Activated CD4-positive, alpha-beta T cell treated with anti-CD3 and anti-CD28 coated beads, Interleukin-2, Interleukin-6, amounts not matched to agents 100 ng/mL and 50 ng/mL, durations not matched to agents 16 hours and 8 hours (primary cell): Measurements from ENCODE around the gene FSTL5.

ENCODE experiments used
- DNase-seq: peaks from one replicate; pipeline ENCODE4 v3.0.0-alpha.2; 2020

Gene FSTL5

DNA sequence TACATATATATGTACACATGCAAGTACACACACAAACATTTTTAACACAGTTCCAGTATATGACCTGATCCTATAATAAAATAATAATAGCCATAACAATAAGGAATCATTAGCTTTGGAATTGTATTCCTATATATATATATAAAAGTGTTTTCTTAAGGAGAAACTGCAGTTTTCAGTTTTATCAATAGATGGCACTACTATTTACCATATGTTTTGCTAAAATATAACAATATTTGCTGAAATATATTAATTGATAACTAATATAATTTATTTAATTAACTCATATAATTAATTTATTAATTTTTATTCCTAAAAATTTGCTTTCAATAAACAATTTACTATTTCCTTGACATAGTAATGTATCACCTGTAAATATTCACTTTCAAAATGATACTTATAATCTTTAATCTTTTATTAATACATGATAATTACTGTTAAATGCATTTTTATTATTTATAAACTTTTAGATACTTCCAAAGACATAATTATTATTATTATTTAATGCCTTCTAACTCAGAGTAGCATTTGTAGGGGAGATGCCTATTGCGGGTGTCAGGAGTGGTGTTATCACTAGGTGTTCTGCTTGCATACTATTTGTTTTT lies 599.5 kb downstream of the FSTL5 start:
- DNase-seq = no peak

DNA sequence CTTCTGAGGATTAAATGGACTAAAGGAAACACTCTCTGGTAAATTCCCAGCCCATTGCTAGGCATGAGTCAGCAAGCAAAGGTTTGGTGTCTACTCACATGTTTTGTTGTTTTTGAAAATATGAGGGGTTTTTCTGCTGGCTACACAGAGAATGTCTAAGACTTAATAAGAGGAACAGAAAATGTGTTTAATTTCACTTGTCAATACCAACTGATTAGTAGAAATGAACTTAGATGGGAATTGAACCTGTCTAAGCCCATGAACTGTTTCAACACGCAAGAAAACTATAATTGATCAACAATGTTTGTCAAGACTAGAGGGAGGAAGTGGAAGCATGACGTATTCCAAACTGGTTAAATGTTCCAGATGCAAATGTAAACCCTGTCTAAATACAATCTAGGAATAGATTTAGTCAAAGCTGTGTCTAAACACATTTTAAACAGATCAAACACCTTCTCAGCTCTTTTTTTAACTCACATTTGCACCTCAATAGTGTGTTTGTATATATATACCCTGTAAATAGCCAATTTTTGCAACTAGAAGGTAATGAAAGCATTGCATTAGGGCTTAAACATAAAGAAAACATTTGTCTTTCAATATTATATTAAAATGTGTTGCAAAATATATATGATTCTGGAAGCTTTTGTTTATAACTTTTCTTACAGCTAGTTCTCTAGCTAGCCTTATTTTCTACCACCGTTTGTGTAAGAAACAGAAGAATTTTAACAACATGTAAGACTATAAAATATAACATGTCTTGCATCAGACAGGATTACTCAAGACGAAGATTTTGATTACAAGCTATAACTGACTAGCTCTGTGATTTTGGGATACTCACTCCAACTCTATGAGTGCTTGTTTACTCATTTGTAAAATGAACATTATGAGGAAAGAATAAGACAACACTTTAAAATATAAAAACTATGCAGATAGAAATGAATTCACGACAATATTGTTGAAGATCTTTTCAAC lies 607.8 kb downstream of the FSTL5 start:
- no peak for DNase-seq

DNA sequence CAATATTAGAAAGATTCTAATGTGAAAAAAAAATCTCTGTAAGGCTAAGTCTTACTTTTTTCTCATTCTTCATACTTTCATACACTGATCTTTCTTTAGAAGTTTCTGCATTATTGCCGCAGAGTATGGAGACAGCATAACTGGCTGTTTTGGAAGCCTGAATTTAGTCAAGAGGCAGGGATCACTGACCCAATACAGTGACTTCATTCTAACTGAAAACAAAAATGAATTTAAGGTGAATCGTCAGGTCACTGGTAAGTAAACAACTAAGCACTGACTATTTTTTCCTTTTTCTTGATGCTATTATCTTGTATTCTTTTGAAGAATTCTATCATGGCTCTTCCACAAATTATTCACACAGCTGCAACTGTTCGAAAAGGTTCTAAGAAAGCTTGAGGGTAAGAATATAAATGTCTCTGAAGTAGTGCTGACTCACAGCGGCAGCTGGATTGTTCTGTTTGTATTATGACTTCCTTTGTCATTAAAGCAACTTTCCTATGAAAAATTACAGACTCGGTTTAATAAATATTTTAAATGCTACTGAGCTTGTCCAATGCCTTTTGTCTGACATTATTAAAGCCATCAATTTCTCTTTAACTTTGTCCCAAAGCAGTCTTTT lies 609.3 kb downstream of the FSTL5 start:
- DNase-seq = no peak

DNA sequence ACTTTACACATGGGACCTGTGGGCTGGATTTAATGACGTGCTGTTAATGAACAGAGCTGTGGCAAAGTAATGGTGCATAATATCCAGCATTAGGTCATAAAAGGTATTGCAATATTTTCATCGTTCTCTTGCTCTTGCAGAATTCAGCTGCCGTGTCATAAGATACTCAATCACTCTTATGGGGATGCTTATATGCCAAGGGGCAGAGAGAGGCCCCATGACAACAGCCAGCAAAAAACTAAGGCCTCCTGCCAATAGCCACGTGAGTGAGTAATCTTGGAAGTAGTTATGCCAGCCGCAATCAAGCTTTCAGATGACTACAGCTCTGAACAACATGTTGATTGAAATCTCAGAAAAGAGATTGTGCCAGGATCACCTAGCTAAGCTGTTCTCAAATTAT lies 616.9 kb downstream of the FSTL5 start:
- DNase-seq = no peak

DNA sequence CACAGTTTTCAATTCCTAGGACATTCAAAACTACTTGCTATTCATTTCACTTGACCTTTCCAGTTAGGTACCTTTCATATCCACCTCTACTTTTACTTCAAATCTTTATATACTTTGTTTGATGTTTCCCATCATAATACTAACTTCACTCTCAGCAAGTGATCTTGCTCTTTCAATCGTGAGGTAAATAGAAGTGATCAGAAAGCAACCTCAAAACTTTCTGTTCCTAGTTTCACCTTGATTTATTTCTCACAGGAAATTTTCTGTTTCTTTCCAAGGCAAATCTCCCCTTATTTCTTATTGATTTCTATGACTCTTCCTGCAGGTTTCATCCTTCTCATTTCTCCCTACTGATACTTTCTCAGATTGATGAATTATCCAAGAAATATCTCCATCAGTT lies 623.5 kb downstream of the FSTL5 start:
- no peak for DNase-seq

DNA sequence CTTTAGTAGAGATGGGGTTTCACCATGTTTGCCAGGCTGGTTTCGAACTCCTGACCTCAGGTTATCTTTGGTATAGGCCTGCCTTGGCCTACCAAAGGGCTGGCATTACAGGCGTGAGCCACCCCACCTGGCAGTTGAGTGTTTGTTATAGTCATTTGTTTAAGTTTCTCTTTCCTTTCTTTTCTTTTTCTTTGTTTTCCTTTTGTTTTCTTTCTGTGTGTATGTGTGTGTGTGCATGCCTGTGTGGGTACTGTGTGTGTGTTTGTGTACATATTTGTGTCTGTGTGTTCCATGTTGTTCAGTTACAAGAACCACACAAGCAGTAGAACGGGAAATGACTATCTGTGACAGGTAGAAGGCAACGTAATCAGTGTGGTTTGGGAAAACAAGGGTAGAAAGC lies 624.9 kb downstream of the FSTL5 start:
- DNase-seq = no peak

DNA sequence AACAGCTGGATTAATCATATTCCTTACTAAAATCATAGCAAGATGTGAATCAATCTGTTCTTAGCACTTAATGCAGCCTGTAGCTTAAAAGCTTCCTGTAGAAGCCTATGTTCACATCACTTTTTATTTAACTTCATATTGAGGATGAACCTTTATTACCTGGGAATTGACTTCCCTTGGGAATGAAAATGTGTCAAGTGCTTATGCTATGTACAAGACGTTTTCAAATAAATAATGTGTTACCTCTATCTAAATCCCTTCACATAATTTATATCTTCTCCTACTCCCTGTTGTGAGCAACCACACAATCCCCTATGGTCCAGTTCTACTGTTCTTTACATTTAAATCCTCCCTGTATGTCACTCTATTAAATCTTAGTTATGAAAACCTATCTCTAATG lies 633.1 kb downstream of the FSTL5 start:
- no peak for DNase-seq

DNA sequence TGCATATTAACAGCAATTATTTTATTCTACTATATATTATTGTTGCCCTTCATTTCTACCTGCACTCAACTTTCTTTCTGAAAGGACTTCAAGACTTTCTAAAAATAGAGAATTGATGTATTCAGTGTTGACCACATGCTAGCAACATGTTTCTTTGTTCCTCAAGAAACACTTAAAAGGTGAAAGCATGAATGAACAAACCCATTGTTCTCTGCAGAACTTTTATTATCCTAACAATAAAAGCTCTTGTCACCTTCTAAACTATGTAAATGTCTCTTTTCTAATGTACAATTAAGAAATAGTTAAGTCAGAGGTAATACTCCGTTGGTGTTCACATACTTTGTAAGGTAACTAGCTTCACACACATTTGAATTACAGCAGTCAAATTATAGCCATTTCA lies 638.7 kb downstream of the FSTL5 start:
- no peak for DNase-seq

DNA sequence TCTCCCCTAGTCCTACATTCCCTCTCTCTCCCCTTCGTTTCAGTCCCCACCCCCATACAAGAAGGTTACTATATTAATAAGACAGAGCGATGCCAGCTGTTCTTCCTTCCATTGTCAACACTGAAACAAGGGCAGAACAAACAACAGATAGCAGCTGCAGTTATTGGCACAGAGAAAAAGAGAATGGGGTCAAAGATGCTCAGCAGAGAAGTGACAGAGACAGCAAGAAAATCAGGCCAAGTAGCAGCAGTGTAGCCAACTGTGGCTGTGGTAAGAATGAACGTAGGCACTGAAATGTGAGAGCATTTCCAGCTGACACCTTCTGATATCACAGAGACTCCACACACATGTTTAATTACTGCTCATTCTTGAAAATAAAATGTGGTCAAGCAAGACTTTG lies 641.8 kb downstream of the FSTL5 start:
- DNase-seq = no peak

DNA sequence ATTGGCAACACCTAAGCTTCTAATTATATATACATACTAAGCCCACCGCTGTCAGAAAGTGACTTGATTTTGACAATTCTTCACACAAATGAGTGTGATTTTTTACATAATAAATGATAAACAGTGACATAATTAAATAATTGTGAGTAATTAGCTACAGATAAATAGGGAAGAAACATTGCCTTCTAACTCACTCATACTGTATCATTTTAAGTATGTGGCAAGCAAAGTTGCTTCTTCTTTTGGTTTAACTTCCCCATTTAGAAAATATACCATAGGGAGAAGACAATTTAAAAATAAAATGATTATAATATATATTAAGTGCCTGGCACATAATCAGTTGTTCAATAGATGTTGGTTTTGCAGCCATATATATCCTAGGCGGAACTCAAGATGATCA lies 644.2 kb downstream of the FSTL5 start:
- no peak for DNase-seq

DNA sequence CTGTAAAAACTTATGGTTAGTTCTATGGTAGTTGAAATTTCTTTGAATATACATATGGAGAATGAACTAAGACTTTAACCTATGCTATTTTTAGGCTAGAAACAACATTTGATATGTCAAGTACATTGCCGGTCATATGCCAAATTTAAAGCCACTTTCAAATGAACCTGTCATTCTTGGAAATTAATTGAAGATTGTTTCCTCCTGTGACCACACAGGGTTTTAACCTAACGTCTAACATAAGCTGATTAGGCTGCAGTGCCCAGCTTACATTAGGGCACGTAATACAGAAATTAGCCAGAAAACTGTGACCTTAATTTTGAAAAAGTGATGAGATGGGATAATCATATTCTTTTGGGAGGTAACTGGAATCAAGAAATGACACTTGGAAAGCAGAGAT lies 645.9 kb downstream of the FSTL5 start:
- no peak for DNase-seq

DNA sequence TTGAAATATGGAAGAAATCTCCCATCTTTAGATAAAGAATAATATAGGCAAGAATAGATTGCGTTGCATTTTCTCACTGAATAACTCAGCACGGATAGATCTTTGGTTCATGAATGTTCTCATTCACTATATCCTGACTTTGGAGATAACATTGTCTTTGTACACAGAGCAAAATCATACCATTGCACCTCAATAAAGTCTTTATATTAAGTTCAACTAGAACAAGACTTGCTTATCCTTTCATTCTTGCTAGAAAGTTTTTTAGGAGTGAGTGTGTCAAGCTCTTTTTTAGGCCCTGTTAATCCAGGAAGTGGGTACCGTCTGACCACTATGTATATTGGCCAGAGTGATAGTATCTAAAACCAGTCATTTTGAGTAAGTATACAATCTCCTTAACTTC lies 658.7 kb downstream of the FSTL5 start:
- DNase-seq = no peak

DNA sequence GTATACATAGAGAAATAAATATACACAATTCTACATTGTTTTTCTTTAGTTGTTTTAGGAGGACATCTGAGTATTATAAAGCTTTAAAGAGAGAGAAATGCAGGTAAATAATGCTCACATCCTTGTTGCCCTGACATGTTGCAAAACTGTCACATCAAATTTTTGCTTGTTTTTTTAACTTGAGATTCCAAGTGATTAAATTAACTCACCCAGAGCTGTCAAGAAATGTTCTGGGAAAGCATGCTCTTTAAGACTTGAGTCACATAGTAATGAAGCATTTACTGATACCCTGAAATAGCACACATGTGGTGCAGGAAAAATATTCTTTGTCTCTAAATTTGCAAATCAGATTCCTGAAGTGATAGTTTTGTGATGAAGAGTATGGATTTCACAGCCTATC lies 665.6 kb downstream of the FSTL5 start:
- no peak for DNase-seq

DNA sequence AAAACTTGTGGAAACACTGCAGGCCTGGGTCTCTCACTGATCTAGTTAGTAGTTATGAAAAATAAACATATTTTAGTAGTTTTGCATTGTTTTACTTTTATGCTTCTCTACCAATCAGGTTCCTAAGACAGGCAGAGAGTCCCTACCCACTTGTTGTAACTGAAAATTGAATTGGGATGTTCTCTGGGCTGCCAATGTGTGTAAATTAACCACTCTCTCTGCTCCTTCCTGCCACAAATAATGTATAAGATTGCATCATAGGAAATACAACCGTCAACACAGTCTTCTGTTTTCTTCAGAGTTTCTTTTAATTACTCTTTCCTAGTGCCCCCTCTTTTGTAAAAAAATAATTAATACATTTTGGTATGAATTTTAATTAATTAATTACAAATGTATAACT lies 677.3 kb downstream of the FSTL5 start:
- DNase-seq = no peak

DNA sequence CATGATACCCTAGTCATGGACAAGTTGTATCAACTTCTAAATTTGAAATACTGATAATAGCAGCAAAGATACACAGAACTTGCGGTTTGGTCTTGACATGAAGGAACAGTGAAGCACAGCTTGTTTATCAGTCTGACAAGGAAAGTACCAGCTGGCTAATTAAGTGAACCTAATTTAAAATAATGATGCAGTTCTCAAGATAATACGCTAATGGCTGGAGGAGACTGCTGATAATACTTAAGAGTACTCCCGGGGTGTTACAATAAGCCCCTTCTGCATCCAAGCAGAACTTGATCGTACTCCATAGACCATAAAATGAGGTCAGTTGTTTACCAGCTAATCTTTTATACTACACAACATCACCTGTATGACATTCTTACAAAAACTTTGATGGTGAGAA lies 697.5 kb downstream of the FSTL5 start:
- no peak for DNase-seq

DNA sequence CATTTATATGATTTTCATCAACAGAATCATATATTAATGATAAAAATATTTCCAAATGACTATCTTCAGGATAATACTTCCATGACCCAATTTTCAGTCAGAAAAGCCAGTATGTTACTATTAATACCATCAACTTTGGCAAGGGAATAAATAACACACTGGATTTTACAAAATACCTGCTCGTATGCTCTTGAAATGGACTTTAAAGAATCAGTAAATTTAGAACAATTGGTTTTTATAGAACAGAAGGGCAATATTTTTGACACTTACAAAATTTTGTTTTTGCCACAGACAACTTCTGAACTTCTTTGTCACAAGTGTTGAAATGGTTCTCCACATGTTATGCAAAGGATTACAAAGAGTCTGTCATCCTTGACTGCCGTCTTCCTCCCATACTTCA lies 700.4 kb downstream of the FSTL5 start:
- DNase-seq = no peak

DNA sequence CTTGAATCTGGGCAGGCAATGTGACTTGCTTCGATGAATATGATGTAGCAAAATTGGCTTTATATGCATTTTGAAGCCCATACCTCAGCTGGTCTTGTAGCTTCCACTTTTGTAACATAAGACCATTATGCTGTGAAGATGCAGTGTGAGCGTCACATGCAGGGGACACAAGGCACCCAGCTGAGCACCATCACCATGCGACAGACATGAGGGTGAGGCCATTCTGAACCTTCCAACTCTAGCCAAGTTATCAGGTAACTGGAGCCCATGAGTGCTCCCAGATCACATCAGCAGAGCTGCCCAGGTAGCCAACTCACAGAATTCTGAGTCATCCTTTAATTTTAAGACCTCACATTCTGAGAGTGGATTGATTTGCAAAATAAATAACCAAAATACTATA lies 705.9 kb downstream of the FSTL5 start:
- no peak for DNase-seq

DNA sequence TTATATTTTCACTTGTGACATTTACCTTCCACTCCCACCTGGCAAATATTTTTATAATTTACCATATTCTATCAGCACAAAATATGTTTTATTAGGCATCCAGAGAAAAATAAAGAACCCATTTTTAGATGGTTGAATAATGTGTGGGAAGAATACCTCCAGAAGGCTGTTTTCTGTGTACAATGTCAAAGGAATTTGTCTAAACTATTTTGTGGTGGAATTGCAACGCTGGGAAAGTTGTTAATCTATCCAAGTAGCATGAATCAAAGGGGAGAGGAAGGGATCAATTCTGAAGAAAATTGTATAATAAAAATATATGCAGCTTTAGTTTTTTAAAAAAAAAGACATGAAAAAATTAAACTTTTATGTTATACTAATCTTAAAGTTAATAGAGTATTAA lies 706.5 kb downstream of the FSTL5 start:
- no peak for DNase-seq

DNA sequence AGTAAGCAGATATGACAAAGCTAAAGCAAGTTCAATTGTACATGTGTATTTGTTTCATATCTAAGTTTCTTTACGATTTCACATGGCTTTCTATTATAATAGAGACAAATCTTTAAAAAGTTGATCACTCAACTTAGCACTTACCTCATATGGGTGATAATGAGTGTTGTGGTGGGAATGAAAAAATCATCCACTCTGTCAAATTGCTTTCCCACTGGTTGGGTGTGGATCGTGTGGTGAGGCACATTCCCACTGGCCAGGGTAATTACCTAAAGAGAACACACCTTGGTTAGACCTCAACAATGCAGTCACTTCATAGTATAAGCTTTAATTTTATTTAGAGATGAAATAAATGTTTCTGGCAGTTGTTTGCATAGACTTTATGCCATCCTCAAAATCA lies 708.9 kb downstream of the FSTL5 start:
- DNase-seq = no peak

DNA sequence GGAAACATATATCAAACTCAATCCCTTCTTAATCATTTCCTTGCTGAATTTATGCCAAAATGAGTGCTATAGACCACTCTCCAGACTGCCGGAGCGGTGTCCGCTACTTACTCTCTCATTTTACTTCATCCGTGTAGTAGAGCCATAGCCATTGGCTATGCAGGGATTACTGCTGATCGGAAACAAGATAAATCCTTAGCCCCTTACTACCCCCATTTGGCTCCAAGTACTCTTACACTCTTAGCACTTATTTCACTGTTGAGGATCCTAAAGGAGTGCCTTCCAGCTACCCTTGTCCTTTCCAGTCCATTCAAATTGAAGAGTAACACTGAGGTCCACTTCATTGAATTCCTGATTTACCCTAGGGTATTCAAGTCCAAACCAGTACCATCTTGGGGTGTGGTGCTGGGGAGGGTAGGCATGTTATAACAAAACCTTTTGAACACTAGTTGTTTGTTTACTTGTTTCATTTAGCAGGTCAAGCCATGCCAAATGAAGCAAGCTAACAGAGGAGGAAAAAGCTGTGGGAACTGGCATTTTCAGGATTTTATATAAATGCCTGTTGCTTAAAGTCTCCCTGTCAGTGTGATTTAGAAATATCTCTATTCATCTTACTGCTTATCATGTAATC lies 715.1 kb downstream of the FSTL5 start:
- DNase-seq = no peak

DNA sequence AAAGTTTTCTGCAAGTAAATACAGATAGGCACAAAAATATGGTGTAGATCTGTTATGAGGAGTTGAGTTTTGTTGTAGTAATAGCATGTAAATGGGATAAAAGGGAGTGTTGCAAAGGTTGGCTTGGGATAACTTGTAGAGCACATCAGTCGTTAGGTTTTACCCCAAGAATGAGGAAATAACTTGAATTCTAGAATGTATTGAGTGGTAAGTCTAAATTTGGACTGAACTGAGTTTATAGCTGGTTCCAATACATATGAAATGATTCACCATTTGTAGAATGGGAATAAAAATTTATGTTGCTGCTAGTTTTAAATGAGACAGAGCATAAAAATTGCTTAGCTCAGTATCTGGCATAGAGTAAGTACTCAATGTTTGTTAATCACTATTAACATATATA lies 719.2 kb downstream of the FSTL5 start:
- no peak for DNase-seq

DNA sequence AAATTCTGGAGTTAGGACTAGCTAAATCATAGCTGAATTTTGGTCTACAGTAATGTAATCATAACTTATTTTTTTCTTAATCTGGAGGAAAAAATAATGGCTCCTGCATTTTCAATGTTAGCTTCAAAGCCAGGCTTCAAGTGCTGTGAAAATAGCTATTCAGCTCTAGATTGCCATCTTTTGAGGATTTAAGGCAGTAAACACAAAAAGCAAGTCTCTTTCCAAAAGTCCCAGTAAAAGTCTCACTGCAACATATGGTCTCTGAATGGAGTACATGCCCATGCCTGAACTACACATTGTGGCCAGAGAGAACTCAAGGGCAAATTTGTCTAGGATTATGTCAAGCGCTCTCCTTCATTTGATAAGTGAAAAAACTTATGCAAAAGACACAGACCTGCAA lies 720.9 kb downstream of the FSTL5 start:
- DNase-seq = no peak

DNA sequence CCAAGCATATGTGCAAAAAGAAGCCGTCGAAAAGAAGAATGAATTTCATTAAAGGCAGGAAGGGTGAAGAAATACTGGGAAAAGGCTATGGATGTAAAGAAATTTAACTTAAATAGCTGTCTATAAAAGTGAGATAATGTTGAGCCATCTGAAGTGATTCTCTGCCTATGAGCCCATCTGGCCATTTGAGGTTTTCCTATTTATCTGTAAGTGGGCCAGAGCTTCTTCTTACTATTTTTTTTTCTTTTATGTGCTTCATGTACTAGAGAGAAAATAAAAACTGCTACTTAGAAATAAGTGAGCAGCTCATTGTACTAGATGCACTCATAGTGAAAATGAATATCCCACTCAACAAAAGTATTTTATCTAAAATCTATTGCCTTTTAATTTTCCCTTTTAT lies 725.7 kb downstream of the FSTL5 start:
- DNase-seq = no peak
